ENCODE data around the gene LRRC8D.

The LRRC8D gene

DNA sequence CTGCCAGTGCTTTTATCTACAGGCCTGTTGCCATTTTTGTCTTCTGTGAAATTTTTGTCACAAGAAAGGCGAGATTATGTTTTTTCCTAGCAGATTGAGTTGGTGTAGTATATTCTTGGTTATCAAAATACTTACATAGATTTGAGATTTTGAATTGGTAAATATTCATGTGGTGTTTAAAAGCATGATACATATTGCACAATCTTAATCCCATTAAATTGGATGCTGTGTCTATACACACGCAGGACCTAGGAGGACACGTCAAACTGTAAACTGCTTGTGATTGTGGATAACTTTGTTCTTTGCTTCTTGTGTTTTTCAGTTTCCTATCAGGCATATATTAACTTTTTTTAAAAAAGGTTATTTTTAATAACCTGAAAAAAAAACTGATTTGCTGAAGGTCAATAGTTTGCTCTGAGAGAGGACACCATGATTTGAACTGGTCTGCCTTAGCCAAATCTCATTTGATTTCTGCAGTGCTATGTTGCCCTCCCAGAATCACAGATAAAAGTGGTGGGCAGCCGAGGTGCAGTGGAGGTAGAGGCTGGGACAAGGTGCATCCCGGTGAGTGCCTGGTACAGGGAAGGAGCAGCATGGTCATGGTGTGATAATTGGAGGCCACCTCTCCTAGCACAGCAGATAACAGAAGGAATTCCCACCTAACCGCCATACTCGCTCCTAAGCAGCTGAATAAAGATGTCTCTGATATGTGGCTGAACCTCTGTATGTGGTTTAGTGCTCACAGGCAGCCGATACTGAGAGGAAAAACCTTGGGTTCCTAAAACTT, 76.7 kb downstream of the LRRC8D start:
- DNase-seq, result no peak

DNA sequence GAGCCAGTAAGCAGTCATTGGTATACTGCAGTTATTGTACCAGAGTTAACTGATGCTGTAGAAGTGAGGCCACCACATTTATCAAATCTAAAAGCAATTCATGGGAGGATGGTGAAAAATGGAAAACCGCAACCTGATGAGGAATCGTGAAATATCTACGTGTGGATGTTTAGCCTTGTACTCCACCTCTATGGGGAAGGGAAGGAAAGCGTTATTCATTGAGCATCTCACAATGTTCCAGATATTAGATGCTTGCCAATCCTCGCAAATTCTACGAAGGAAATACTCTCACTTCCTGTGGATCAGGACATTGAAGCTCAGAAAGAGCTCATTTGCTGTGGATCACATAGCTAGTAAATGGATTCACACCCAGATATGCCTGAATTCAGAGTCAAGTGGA, 77.3 kb downstream of the LRRC8D start:
- DNase-seq, result no peak

DNA sequence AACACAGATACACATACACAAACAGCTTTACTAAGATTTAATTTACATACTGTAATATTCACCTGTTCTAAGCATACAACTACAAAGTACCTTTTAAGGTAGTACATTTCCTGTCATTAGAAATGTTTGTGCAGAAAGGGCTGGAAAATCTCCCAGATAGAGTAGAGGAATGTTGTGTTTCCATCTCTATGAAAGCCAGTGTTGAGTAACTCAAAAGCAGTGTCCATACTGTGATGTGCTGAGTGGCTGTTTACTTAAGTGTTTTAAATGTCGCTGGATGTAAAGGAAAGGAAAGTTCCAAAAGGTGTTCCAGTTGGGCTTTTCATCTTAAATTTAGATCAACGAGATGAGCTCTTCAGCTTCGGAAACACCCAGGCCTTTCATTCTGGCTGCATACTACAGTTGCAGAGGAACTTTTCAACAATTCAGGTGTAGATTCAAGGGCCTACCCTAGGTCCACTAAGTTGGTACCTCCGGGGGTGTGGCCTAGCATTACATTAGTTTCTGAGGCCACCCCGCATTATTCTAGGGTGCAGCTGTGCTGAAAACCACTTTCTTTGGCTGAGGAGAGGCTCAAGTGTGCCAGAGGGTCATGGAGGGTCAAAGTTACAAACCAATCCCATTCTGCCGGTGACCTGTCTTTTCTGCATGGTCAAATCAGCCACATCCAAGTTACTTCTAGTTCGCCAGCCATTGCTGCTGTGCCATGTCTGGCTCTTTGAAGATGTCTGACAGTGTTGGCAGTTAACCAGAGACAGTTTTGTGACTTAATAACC, 78.1 kb downstream of the LRRC8D start:
- DNase-seq, result no peak

DNA sequence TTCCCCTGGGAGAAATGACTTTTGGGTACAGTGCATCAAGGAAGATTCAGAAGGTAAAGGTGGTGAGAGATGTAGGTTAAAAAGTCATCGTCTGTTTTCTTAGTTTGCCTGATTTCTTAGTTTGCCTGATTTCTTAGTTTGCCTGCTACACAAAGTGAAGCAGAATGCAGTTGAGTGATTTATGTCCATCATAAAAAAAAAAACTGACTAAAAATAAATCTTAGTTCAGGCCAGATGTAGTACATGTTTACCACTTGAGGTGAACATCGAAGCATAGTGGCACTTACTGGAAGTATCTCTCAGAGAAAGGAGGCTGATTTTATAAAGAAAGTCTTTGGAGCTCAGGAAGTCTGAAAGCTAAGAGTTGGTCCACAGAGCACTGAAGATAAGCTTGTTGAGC, 79.5 kb downstream of the LRRC8D start:
- no peak for DNase-seq

DNA sequence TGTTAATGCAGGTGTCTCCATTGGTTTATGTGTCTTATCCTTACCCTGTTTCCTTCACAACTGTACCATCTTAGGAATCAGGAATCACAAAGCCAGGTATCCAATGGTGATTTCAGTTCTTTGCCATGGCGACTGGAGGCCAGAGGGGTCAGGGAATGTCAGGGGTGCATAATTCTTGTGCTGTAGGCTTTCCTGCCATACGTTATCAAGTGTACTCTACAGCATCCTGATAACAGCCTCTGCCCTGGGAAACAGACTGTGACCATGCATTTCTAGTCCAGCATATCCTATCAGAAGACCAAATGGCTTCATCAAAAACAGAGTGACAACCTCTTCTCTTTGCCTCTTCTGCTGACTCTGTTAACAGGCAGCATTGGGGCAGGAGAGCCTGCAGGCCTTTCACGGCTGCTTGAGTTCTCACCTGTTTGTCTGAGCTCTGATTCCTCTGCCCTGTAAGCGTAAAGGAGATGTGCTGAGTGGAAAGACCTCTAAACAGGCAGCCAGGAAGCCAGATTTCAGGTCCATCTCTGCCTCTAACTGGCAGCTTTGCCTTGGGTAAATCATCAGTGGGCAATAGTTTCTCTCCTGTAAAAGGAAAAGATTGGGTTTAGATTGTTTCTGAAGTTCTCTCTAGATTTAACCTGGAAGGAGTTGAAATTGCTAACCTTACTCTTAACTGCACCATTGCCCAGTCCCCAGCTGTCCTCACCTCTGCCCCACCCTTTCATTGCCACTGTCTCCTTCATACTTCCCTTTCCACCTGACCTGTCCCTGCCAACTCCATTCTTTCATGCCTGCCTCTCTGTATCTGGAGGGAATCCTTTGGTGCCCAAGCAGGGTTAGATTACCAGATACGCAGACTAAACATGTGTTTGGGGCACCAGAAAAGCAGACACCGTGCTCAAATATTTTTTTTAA, 80.2 kb downstream of the LRRC8D start:
- no peak for DNase-seq

DNA sequence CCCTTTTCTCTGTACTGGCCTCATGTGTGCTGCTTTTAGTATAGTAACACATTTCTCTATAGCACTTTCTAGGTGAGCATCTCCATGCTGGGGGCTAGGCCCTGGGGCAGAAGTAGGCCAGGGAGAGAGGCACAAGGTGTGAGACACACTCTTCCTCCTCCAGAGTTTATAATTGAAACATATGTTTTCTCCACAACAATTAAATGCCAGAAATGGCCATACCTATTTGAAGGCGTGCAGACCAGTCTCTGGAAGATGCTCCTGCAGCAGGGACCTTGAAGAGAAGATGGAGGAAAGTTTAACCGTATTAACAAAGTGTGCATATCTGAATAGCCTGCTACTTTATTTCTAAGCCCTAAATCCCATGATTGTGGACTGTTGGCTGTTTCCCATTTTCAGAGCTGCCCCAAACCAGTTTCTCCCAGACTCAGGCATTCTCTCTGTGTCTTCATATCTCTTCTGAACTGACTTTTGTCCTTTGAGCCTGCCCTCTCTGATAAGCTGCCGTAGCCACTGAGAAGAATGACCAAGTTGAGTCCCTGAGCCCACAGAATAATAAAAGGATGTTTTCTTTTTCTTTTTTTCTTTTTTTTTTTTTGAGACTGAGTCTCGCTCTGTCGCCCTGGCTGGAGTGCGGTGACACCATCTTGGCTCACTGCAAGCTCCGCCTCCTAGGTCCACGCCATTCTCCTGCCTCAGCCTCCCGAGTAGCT, 81.3 kb downstream of the LRRC8D start:
- no peak for DNase-seq

DNA sequence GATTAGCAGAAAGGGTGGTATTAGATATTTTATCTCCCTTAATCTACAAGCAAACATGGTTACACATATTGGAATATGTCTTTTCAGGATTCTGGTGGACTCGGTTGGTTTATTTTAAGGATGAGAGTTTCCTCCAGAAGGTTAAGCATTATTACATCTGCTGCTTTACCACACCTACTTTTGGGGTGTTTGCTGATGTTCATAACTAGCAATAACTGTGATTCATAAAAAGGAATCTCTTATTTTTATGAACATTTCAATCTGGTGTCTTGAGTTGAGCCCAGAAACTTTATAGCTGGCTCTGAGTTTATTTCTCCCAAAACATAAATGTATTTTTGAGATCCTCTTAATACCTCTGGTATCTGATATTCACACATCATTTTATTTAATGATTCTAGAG, 82.7 kb downstream of the LRRC8D start:
- DNase-seq, result no peak

DNA sequence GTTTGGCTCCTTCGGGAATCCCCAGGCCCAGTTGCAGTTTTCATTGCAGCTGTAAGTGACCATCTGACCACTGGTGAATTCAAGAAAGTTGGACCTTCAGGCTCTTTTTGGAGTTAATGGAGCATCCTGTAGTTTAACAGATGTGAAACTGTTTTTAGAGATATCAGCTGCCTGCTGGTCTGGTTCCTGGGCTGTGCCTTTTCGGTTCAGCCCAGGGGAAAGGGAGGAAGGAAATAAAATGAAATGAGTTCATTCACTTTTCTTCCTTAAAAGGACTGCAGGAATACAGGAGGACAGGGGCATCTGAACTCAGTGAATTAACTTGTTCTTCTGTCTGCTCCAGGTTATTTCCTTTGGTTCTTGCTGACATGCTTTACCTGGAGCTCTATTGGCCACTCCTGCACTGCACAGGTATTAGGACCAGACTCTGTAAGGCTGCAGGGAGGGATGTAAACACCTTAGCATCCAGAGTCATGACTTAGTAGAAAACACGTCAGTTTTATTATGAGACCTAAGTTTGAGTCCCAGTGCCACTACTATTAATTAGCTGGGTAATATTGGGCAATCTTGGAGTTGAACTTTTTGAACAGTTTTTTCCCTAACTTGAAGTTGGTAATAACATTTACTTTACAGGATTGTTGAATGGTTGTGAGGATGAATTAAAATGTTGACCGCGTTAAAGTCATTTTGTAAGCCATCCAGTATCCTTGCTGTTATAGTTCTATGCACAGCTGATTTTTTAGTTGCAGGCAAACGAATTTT, 83.6 kb downstream of the LRRC8D start:
- no peak for DNase-seq

DNA sequence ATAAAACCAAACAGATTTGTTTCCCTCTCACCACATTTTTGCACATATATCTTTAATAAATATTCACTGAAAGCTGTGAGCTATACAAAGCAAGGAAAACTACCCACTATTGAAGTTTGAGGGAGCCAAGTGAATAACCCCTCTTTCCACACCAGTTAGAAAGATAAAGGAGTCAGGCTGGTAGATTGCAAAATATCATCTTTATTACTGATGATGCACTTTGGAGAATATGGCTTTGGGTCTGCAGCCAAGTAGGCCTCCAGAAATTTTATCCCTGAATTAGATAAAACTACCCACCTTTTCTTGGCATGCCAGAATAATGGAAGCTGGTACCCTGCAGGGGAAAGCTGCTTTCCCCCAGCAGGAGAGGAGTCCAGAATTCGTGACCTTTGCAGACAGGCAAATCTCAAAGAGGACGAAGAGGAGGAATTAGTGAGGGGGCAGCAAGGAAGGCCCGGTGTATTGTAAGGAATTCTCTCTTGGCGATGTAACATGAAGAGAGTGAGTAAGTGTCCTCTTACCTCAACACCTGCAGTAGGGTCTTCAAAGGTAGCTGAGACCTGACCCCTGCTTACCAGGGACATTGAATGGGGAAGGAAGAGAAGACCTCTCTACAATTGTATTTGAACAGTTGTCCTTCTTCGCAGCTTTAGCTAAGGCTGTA, 84.7 kb downstream of the LRRC8D start:
- no peak for DNase-seq

DNA sequence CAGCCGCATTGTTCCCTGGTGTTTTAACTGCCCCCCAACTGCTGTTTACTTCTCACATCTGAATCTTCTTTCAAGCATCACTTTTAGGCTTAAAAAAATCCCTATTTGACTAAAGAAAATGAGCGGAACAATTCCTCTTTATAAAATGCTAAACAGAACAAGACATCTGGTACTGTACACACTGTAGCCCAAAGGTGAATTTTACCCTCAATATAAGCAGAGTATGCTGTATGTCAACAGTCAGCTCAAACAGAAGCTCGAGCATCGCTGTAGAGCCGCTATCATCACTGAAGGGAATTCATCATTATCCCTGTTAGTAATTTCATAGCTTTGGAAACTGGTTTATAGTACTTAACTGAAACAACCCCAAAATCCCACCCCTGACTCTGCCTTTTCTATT, 85.3 kb downstream of the LRRC8D start:
- no peak for DNase-seq

DNA sequence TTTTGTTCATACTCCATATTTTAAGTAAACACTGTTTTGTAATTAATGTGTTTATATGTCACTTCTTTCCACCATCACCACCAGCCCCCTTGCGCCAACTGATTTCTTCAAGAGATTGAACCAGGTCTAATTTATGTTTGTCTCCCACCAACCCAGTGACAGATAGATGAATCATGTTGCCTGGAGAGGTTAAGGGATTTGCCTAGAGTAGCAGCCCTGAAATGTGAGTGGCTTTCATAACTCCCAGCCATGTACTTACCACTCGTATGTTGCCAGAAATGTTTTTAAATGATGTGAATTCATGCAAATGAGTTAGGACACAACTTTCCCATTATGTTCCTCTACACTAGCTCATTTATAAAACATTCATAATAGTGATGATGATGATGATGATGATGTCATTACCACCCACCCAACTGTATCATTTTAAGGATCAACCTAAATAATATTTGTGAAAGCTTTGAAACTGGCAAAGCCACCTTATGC, 86.9 kb downstream of the LRRC8D start:
- DNase-seq, result no peak

DNA sequence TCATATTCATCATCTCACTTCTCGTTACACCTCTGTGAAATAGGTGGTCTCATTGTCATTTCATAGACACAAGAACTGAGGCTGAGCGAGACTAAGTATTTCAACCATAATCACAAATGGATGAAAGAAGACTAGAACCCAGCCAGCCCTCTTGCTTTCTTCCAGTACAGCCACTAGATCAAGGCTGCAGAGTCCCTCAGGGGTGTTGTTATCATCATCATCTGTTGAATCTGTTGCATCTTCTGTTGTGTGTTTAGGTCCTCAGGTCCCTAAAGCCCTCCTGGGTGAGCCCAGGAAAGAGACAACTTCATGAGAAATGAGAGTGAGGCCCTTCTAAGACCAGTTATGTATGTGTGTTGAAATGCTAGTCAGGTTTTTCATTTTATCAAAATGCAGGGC, 87.4 kb downstream of the LRRC8D start:
- no peak for DNase-seq

DNA sequence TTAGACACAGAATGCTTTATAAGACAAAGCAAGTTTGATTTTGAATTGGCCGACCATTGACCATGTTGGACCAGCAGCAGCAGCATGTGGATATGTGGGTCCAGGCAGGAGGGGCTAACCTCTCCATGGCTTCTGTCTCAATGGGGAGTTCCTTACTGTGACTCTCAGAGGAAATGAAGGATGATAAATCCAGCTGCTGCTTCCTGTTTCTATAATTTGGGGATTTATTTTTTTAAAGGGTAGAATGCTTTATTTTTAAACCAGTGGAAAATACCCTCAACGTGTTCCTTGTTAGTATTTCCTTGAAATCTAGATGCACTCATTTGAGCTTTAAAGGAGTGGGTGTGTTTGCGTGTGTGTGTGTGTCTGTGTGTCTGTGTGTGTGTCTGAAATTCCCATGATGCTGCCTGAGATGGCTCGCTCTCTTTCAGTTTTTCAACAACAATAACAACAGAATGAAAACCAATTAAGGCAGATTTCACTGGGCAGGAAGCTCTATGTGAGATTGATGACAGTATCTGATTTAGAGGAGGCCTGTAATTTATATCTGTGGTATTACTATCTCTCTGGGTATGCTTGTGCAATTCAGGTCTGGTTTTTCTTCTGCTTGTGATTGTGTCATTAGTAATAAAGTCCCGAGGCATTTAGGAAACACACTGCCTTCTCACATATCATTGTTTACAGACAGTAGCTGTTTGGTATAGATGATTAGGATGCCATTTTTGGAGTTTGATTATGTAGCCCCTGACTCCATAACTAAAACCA, 88.0 kb downstream of the LRRC8D start:
- no peak for DNase-seq

DNA sequence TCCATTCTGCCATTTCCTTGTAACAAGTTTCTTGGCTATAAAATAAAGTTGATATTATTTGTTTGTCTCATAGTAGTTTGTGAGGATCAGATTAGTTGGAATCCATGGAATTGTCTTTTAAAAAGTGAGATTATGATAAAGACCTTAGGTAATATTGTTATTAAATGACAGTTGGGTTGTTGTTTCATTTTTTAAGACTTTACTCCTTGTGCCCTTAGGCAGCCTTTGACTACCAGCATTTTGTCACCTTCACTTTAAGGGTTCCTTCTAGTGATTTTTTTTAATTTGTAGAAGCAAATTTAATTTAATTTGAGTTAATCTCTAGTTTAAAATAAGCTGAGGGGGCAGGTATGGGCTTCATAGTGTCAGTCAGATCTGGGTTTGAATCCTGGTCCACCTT, 89.4 kb downstream of the LRRC8D start:
- no peak for DNase-seq

DNA sequence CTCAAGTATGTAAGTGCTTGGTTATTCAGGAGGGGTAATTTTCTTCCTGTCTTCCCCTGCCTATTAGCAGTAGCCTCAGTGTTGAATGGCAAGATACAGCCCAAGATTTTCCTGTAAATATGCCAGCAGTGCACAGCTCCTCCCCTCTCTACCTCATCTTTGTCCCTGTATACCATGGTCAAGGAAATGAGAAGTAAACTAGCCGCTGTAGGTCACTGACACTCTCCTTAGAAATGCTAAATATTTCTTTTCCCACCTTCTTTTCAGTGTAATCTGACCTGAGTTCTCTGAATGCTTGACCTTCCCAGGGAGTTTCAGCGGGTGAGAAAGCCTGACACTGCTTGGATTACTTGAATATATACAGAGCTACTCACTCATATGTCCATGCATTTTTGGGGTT, 89.9 kb downstream of the LRRC8D start:
- no peak for DNase-seq

DNA sequence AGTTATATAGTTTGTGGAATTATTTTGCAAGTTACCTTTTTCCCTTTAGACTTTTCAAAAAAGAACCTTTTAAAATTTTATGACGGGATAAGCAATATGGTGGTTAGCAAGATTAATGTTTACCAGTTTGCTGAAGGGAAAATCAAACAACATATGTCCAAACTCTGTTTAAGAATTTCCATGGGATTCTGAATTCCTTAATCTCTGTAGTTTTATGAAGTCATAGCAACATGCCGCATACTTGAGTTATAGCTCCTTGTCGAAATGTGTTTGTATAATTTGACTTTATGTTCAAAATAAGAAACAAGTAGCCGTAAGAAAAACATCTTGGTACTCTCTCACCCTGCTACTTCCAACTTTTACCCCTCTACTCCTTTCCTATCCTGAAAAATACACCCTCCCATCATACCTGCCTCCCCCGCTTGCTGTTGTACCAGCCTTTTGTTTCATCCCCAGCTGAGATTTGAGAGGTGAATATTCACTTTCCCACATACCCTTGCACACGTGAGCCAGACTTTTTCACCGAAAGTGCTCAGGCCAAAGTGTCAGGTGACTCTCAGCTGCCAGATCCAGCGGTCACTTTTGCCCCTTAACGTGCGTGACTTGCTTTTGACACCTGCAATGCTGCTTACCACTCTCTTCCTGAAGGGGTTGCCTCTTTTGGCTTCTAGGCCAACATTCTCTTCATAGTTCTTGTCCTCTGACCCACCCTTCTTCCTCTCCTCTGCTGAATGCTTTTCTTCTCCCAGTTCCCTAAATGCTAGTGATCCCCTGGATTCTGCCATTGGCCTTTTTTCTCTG, 90.6 kb downstream of the LRRC8D start:
- DNase-seq, result no peak

DNA sequence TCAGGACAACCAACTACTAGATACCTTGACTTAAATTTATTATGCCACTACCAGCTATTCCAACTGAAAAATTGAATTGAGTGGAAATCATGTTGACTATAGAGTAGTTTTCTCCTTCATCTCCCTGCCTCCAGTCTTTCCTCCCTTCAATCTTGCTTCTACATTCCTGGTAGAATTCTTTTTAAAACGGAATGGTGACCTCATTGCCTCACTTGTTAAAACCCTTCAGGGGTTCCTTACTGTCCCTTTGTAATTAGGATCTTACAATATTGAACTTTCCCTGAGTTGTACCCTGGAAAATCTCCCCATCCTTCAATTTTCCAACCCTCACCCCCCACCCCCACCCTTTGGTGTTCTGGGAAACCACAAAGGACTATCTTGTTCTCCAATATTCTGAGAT, 91.2 kb downstream of the LRRC8D start:
- DNase-seq, result no peak

DNA sequence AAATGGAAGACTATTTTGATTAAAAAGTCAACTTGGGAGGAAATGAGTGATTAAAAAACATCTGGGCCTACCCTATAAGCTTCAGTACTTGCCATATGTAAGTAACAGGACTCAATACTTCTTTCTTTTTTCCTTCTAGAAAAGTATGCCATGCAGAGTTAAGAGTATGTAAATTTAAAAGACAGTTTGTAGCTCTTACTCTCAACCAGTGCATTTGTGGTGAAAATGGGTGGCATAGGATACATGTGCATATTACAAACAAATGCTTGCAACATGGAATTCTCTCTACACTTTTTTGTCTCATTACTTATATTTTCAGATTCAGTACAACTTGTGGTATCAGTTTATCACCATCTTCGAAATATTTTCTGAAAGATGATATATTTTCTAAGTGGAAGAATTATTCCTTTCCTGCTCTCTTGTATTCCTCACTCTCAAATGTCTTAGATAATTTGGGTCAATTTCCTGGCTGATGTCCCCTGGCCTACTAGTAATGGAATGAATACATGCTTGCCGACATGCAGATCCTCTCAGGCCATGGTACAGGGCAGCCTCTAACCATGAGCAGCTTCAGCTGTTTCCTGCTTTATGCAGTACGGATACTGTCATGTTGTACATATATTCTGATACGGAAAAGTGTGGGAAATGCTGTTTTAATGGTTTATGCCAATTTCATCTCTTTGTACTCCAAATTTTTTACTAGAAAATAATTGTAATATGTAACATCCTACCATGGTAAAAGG, 92.7 kb downstream of the LRRC8D start:
- DNase-seq, result no peak

Data from C1 segment of cervical spinal cord (tissue), 14 donors.